Activated CD4-positive, CD25-positive, alpha-beta regulatory T cell treated with anti-CD3 and anti-CD28 coated beads, Interleukin-2, amount 50 U/mL, for 16 hours (primary cell): ENCODE results near the gene IMMP2L.

Experiments used
- DNase-seq: peaks from one replicate; pipeline ENCODE4 v3.0.0-alpha.2; 2020; ENCODE audit warnings: low read depth, low spot score

Gene IMMP2L

DNA sequence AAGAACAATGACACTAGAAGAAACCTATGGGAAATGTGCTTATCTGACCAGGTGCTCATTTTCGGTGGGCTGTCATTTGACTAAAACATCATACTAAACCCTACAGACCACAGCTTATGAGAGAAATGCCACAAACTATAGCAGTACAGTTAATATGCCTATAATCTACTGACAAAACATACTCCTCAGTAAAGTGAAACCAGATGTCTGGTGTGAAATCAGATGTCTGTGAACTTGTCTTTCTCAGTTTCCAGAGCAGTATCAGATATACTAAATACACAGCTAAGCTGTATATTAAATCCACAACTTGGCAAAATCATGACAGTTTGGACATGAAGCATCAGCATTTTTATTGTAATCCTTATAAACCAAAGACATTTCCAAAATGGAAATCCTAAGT lies 3.3 kb downstream of the IMMP2L start:
- no peak for DNase-seq

DNA sequence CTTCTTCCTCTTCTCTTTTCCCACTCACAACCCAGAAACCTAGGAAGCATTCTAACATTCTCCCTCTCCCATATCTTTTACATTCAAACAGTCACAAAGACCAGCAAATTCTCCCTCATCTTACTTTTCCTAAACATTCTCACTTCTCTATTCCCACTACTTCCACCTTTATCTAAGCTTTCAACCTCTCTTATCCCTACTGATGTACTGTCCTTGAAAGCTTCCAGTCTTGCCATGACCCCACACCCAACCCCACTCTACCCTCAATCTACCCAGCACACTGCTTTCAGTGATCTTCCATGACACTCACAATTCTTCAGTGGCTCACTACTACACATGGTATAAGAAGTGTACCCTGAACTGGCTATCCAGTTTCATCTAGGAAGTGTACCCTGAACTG lies 5.3 kb downstream of the IMMP2L start:
- DNase-seq = no peak

DNA sequence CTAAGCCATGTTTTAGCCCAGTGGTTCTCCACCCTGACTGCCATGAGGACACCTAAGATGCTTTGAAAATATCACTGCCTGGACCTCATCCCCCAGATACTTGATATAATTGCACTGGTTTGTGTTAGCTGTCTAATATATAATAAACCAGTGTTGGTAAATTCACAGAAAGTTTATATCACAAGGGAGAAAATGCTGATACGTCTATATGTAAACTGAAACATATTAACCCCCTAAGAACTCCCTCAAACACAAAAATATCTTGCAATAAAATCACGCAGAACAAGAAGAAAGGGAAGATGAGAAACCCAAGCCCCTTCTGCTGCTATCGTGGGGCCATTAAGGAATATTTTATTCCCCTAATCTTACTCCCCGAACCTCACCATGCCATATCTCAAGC lies 8.2 kb downstream of the IMMP2L start:
- no peak for DNase-seq

DNA sequence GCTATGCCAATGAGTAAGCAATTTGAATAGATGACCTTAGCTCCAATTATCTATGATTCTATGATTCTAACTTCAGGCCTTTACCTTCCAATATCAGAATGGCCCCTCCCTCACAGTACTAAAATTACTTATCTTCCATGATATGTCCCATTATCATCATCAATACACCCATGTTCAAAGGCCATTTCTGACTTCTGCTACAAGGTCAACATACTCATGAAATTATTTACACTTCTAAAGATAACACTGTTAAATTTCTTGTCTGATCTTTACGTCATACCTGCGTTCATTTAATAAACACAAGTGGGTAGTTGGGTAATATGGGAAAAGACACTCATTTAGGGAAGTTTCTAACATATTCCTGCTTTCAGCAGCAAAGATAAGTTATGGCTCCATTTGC lies 21.2 kb downstream of the IMMP2L start:
- no peak for DNase-seq

DNA sequence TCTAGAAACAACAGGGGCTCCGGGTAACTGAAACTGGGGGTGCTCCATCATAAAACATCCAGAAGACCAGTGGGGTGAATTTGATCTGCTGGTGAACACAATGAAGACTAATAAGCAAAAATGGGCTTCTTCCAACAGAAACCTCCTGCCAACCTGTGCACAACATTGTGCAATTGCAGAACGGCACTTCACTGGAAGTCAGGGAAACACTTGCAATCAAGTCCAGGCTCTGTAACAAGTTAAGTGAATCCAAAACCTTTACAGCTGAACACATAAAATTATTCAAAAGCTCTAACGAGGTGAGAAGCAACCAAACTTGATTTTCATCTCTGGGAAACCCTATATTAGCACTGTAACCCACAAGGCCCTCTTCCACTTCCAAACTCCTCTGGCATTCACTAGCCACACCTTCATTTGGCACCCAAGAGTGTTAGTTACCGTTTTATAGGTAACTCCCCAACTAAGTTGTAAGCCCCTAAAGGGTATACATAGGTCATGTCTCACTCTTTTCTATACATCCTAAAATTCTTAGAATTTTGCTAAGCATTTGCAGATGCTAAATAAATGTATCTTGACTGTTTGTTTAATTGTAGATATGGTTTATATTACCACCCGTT lies 22.0 kb downstream of the IMMP2L start:
- DNase-seq = no peak

DNA sequence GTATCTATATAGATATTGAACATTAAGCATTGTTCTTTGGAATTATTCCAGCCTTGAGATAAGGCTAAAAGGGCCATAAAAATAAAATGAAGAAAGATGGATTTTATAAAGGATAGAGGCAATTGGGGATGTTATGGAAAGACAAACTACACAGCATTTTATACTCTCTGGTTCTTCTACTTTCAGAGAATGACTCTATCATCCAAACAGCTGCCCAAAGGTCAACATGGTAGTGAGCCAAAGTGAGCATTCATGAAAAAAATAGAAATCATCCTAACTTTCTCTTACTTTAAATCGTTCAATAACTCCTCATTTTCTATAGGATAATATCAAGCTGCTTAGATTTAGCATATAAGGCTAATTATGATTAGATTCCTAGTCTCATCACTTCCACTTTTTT lies 25.2 kb downstream of the IMMP2L start:
- DNase-seq = no peak

DNA sequence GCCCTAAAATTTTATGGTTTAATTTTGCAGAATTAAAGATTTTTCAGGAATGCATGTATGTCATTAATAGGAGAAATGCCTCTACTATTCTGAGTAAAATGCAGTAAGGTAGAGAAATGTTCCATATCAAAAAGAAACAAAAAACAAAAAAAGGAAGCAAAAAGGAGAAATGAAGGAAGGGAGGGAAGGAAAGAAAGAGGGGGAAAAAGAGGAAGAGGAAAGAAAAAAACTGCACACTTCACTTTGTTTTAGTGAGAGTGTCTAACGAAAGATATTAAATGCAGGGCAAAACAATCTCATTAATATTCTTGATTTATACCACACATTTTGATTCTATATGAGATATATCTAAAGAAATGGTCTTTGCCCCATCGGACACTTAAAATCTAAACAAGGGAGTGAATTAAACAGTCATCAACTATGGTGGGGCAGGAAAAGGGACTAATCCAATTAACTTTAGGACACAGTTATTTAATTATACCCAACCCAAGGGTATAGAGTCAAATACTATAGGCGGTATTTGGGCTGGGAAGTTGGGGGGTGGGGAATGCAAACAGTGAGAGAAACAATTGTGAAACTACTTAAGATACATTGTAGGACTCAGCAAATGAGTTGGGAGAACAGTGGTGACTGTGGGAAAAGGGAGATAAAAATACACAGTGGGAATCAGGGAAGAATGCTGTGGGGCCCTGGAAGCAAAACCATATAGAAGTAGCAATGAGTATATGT lies 27.0 kb downstream of the IMMP2L start:
- DNase-seq = no peak

DNA sequence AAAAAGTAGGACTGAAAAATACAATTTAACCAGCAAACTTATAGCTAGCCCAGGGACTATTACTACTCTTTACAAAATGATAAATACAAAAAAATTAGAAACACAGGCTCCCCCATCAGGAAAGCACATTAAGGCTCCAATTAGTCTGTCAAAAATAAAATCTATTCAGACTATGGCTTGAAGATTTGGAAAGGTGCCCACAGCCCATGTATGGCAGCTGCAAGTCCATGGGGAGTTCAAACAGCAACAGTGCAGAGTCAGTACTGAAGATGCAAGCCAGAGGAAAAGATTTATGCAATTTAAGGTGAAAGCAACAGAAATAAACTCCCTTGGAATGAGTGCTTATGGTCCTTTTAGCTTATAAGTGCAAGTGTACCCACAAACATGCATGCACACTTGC lies 29.7 kb downstream of the IMMP2L start:
- DNase-seq = no peak

DNA sequence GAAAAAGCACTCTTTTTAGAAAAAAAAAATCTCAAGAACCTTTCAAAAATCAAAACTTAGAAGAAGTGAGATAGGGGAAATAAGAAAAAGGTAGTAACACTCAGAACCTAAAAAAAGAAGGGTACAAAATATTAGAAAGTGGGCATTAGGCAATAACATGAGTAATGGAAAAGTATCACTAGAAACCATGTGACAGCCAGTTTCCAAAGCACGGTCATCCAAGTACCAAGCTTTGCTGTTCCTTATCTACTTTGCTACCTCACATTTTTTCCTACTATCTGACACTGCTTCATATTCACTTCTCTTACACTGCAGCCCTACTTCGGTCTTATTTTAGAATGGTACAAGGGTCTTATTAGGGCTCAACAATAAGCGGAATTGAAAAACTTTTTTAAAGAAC lies 30.3 kb downstream of the IMMP2L start:
- DNase-seq = no peak

DNA sequence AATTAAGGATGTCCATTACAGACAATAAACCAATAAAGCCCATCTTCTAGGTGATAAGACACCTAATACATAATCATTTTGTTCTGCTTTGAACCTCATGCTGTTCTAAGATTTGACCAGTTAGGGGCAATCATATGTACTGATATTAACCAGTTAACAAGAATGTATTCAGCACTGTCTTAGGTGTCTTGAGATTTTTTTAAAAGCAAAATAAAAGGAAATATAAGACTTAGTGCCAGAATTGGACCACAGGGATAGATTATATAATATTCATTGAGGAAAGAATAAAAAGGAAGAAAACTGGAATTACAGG lies 32.0 kb downstream of the IMMP2L start:
- no peak for DNase-seq

DNA sequence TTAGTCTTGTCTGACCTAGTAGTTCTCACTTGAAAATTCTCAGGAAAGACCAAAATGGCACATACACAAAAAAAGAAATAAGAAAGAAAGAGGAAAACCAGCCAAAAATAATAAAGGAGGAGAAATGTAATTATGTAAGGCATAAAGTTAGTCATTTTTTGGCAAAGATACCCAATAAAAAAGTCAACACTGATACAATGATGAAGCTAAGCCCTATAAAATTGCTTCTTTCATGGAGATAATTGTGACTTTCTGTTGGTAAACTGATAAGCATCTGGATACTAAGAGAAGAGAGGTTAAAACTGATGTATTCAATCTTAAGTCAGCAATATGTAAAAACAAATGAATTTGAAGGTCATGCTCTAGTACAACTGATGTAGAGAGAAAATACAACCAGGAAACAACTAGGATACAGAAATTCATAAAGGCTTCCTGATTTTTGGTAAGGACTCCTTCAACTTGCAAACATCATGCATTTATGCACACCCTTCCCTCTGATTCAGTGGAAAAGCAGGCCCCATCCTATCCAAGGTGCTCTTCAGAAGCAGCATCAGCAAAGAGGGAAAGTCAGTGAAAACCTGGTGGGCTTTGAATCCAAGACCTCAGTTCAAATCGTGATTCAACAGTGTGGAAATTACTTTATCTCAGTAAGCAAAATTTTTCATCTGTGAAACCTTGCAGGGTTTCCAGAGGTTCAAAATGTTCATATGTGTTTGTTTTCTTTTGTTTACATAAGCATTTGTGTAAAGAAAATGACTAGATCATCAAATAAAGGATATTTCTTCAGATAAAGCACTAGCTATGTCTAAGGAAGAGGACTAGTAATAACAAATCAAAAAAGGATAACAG lies 32.6 kb downstream of the IMMP2L start:
- no peak for DNase-seq

DNA sequence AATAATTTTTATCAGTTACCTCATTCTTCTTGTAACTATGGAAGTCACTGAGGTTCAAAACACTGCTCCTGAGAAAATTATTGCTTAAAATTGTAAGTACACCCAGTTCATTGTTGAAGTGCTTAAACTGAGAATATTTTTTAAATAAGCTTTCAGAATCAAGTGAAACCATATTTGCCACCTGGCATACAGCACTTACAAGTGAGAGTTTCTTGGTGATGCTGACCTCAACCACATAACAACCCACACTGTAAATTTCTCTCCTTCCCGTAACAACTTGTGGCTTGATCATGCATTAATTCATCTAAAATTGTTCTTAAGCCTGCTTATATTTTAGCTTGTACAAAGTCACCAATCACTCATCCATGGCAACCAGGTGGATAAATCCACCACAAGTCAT lies 34.0 kb downstream of the IMMP2L start:
- DNase-seq = no peak

DNA sequence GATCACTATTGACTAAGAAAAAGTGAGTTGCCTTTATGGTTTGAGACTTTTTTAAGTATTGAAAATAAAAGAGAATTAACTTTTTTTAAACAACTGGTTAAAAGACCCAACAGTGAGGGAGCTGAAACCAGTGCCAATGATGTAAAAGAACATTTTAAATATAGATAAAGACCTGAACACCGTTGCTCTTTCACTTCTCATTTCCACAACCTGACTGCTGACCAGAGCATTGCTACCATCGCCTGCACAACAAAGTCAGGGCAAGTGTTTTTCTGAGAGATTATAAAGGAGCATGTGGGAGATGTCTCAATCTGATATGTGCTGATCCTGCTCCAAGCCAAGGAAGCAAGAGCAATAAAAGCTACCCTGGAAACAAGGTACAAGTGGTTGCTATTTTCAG lies 34.7 kb downstream of the IMMP2L start:
- no peak for DNase-seq

DNA sequence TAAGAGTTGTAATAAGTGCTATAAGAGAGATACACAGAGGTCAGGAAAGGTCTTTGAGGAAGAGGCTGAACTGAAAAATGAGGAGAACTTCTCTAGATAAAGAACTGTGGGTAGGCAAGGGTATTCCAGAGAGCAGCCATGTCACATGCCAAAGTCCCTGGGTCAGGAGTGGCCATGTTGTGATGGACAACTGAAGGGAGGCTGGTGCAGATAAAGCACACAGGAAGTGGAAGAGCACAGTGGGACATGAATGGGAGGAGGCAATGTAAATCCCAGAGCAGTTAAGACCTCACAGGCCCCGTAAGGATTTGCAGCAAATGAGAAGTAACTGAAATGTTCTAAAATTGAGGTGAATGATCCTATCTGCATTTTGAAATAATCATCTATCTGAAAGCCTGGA lies 37.2 kb downstream of the IMMP2L start:
- DNase-seq = no peak

DNA sequence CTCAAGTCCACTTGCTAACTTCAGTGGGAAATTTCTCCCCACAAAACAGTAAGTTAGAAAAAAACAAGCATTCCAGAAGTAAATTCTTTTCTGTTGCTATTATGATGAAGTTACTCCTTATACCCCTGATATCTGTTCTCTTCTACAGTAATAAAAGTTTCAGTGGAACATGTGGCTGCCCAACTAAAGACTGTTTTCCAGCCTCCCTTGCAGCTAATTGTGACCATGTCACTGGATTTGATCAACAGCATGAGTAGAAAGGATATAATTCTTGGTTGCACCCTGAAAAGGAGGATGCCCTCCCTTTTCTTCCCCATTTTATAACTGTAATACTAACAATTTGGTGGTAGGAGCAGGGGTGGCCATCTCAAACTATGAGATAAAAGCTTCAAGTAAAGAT lies 40.6 kb downstream of the IMMP2L start:
- no peak for DNase-seq

DNA sequence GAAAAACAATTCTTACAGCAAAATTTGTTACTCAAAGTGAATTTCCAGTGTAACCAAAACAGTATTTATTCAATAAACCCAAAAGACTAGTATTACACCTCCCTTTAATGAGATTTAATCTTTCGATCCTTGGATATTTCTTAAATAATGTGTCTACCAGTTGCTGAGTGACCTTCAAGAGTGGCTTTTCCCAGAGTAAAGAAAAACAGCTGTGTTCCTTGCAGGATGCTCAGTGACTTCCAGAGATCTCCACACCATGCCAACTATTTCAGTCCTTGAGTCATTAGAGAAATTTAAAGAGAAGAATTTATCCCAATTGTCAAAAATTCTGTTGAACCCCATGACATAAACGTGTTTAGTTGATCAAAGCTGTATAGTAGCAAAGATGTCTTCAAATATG lies 44.0 kb downstream of the IMMP2L start:
- DNase-seq = no peak

DNA sequence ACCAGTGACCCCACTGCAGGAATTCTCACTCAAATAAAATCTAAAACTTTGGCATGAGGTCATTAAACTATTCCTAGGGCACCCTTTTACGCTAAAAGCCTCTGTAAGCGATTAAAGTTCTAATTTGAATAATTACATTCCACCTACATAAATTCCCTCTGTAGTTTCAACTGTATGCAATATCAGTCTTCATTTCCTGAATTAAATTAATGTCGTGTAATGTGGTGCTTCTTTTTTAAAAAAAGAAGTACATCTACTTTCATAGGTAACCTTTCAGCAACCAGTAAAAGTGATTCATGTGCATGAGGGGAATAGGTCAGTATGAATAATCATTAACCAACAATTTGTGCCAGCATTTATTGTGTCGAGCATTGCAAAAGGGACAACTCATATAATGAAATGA lies 44.7 kb downstream of the IMMP2L start:
- no peak for DNase-seq

DNA sequence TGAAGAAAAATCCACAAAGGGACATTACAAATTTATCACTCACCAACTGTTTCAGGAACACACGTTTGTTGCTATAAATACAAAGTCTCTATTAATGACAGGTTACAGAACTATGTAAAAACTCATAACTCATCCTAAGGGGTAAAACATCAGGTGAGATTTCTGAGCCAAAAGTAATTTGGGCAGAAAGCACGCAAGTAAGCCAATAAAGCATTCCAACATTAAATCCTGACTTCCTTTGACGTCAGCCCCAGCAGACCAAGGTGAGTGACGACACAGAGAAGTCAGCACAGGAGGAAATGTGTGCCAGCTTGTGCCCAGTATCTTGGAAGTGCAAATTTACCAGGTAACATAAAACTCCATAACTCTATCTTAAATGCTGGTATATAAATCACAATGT lies 45.7 kb downstream of the IMMP2L start:
- no peak for DNase-seq

DNA sequence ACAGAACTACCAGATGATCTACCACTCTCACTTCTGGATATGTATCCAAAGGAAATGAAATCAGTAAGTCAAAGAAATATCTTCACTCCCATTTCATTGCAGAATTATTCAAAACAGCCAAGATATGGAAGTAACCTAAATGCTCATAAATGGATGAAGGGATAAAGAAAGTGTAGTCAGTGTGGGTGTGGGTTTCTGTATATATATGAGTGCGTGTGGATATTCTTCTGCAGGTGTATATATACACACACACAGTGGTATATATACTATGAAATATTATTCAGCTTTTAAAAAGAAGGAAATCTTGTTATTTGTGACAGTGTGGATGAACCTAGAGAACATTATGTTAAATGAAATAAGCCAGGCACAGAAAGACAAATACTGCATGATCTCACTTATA lies 48.7 kb downstream of the IMMP2L start:
- DNase-seq = no peak

DNA sequence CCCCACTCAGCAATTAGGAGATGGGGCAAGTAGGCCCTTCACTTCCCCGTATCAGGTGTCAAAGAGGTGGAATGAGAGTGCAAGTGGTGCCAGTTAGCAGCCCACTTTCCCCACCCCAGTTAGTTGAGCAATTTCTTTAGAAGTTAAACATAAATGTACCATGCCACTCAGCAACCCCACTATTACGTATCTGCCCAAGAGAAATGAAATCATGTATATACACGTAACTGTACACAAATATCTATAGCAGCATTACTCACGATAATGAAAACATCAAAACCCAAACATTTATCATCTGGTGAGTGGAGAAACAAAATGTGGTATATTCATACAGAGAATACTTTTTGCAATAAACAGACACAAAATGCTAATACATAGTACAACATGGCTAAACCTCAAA lies 50.4 kb downstream of the IMMP2L start:
- DNase-seq = no peak

DNA sequence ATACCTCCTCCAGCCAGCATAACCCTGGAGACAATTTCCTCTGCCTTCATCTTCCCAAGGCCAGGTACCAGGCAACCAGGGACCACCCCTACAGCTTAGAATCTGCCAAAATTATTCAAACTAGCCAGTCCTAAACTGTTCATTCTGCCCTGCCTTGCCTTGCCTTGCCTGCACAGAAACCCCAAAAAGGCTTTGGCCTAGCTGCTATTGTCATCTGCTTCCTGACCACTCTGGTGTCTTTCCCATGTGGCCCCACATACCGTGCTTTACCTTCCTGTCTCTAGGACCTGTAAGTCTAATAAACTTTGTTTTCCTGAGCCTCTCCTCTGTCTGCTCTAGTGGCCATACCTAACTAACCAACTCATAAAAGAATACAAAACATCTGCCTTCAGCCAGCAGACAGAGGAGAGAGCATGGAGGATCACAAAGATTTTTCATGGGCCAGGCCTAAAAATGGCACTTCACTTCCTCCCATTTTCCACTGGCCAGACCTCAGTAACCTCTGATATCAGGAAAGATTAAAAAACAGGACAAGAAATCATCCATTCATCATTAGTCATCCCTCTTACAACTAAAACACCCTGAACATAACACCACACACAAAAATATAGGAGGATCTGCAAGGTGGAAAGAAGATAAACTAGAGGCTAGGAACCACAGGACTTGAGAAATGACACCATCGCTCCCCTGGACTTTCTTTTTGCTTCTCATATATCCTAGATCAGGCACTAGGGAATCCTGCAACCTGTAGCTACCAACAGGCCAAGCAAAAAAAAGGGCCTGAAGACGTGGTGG lies 51.5 kb downstream of the IMMP2L start:
- DNase-seq = no peak

DNA sequence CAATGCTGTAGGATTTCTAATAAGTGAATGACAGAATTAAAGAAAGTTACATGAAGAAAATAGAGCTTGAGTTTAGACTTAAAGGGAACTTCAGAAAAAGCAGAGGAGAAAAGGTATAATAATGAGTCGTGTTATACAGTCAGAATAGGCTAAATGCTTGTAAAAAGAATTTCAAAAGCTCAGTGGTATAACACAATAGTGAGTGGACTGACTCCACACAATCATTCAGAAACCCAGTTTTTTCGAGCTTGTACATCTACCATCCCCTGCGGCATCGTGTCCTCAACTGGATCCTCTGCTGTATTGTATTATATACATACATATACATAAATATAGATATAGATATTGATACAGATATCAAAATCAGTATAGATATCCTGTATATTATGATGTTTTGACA lies 52.2 kb downstream of the IMMP2L start:
- DNase-seq = no peak
